Inflammatory macrophage treated with lipopolysaccharide for 1 hour (primary cell): ENCODE results near the gene INTS14.

Experiments used
- DNase-seq, 2 donors: peaks; one replicate each; pipeline ENCODE4 v3.0.0-alpha.2; 2020 to 2022

INTS14 gene

GRCh38 chr15:65530318-65531111 lies 80.4 kb downstream of the INTS14 start, which contains the start of gene HACD3:
Gene HACD3, plus strand, starts transcription at chr15:65530463. Its CDS starts 169 bp downstream, at chr15:65530632.
- peak; percentile 72 to 89 for DNase-seq

GRCh38 chr15:65529762-65530317 lies 81.1 kb downstream of the INTS14 start:
- DNase-seq, result no peak
